Suprapubic skin (tissue), 4 donors: Measurements from ENCODE around the gene DIPK1A. TPM values are rescaled to one million over a fixed set of nuclear protein-coding genes. Genes with fewer than 3 reads are reported as not detected.
"Not testable (repeated sequence)": the region's sequence is repeated elsewhere in the genome, so short reads cannot be mapped to it uniquely, and the experiment has no call there.

Source experiments
- DNase-seq, 2 donors: peaks; one replicate each; pipeline ENCODE4 v3.0.0-alpha.2; 2019; ENCODE audit warnings: low spot score in 2 of 2
- H3K27ac ChIP-seq: fragments of 200-600 bp; sonication (generic); one replicate; pipeline ENCODE4 v1.5.1; 2019
- H3K27me3 ChIP-seq: fragments of 200-600 bp; sonication (generic); one replicate; pipeline ENCODE4 v1.5.1; 2019
- H3K36me3 ChIP-seq: fragments of 200-600 bp; sonication (generic); one replicate; pipeline ENCODE4 v1.5.1; 2019
- H3K4me1 ChIP-seq: fragments of 200-600 bp; sonication (generic); one replicate; pipeline ENCODE4 v1.5.1; 2019
- H3K4me3 ChIP-seq: fragments of 200-600 bp; sonication (generic); one replicate; pipeline ENCODE4 v1.5.1; 2019; ENCODE audit warnings: mild to moderate bottlenecking
- H3K9me3 ChIP-seq: fragments of 200-600 bp; sonication (generic); one replicate; pipeline ENCODE4 v1.5.1; 2019
- EP300 ChIP-seq: sonication (generic); formaldehyde crosslinking; IDR thresholded peaks from one replicate; pipeline ENCODE4 v1.6.1; 2017; ENCODE audit warnings: antibody characterized with exemption
- POLR2A ChIP-seq, 2 donors: fragments of 450-650 bp; IDR thresholded peaks; one replicate each; pipeline ENCODE4 v1.6.1; 2017; ENCODE audit warnings: antibody characterized with exemption in 2 of 2, mild to moderate bottlenecking in 2 of 2, moderate library complexity in 2 of 2
- POLR2AphosphoS5 ChIP-seq, 3 donors: sonication (generic); formaldehyde crosslinking; IDR thresholded peaks; one replicate each; pipeline ENCODE4 v1.6.1; 2017; ENCODE audit warnings: antibody characterized with exemption in 3 of 3
- WGBS: methylation state at CpG from one replicate; pipeline ENCODE4 v1.1.5; 2018; 5-methylcytosine and 5-hydroxymethylcytosine counted together
- total RNA-seq, 4 donors: library from RNA; depleted of rRNA; stranded (reverse); fragments of >200 nt; gene quantifications; one replicate each; pipeline ENCODE4 v1.1.0, GENCODE V29; 2016
- TF ChIP-seq, protein P1 (sequence below), 2 donors: fragments of 200-600 bp in 1 of 2; fragments of 450-650 bp in 1 of 2; sonication (generic) in 1 of 2; IDR thresholded peaks; one replicate each; pipeline ENCODE4 v1.5.1; 2016 to 2019; ENCODE audit warnings: antibody characterized with exemption in 2 of 2, mild to moderate bottlenecking in 1 of 2, moderate library complexity in 1 of 2

The DIPK1A gene
- total RNA-seq, 4 donors from 2014 or later, result 3.3 to 7.8 (median 5.3) TPM

- DNase-seq, result no peak
- Histone ChIP-seq H3K27me3 (no peaks in the 10 kb centered on the region), H3K36me3 (no peaks in the 10 kb centered on the region), H3K9me3 (no peaks in the 10 kb centered on the region), H3K27ac (no peak overlapping the region), H3K4me1 (no peaks in the 10 kb centered on the region), H3K4me3 (no peak overlapping the region)
- TF ChIP-seq POLR2AphosphoS5 (IDR thresholded peaks at IDR 0.05) (no peak), POLR2A (IDR thresholded peaks at IDR 0.05) (no peak), EP300 (no peak)
- TF ChIP-seq, protein P1, sequence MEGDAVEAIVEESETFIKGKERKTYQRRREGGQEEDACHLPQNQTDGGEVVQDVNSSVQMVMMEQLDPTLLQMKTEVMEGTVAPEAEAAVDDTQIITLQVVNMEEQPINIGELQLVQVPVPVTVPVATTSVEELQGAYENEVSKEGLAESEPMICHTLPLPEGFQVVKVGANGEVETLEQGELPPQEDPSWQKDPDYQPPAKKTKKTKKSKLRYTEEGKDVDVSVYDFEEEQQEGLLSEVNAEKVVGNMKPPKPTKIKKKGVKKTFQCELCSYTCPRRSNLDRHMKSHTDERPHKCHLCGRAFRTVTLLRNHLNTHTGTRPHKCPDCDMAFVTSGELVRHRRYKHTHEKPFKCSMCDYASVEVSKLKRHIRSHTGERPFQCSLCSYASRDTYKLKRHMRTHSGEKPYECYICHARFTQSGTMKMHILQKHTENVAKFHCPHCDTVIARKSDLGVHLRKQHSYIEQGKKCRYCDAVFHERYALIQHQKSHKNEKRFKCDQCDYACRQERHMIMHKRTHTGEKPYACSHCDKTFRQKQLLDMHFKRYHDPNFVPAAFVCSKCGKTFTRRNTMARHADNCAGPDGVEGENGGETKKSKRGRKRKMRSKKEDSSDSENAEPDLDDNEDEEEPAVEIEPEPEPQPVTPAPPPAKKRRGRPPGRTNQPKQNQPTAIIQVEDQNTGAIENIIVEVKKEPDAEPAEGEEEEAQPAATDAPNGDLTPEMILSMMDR (IDR thresholded peaks at IDR 0.05), result no peak
These were observed 23.8 kb upstream of the DIPK1A start for GRCh38 chr1:92985101-92985500.

GRCh38 chr1:92980732-92981647 lies 19.7 kb upstream of the DIPK1A start:
- 87% methylated on average over 8 of the region's 8 CpGs for WGBS
- Histone ChIP-seq H3K36me3 (no peaks in the 10 kb centered on the region), H3K27ac (no peak overlapping the region)

DNA sequence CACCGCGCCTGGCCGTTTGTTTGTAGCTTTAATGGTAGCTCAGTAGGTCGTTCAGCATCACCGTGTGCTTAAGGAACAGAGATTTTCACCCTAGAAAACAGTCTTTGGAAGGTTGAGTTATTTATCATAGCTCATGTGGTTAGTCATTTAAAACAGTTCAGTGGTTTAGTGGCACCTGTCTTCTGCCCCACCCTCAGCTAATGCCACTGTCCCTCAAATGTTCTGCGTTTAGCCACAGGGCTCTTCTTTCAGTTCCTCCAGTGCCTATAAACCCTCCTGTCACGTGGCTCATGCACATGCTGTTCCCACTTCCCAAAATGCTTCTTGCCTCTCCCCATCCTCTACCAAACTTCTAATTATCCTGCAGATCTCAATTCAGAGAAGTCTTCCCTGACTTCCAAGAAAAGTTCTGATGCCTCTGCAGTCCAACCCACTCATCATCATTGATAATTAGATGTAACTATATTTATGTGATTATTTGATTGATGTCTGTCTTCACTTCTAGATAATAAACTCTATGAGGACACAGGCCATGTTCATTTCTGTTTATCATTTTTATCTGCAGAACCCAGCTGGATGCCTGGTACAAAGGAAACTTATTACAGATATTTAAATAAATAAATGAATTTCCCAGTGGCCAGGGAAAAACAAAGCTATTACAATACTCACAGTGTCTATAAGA lies 14.4 kb upstream of the DIPK1A start:
- TF ChIP-seq POLR2AphosphoS5 (IDR thresholded peaks at IDR 0.05) (no peak), EP300 (no peak), POLR2A (IDR thresholded peaks at IDR 0.05) (no peak)
- TF ChIP-seq, protein P1 (IDR thresholded peaks at IDR 0.05), result no peak
- DNase-seq, result no peak
- H3K4me3 ChIP-seq, result no peak overlapping the region
- 83% methylated on average over 7 of the region's 7 CpGs for WGBS
- H3K36me3 ChIP-seq, result no peaks in the 10 kb centered on the region
- H3K27ac ChIP-seq, result no peak overlapping the region
- H3K4me1 ChIP-seq, result peaks cover 15% of the 10 kb centered on the region
- no peaks in the 10 kb centered on the region for H3K27me3 ChIP-seq
- H3K9me3 ChIP-seq, result no peaks in the 10 kb centered on the region

More at GRCh38 chr1:92980732-92981647, 19.7 kb upstream of the DIPK1A start:
- Histone ChIP-seq H3K4me3 (no peak overlapping the region), H3K27me3 (no peaks in the 10 kb centered on the region), H3K4me1 (no peaks in the 10 kb centered on the region), H3K9me3 (no peaks in the 10 kb centered on the region)
- DNase-seq, result no peak
- TF ChIP-seq EP300 (no peak), POLR2AphosphoS5 (IDR thresholded peaks at IDR 0.05) (no peak), POLR2A (IDR thresholded peaks at IDR 0.05) (no peak)
- TF ChIP-seq, protein P1 (IDR thresholded peaks at IDR 0.05), result no peak

- 94% methylated on average over 5 of the region's 5 CpGs for WGBS
- H3K9me3 ChIP-seq, H3K4me3 ChIP-seq, H3K36me3 ChIP-seq, H3K27me3 ChIP-seq, H3K27ac ChIP-seq, DNase-seq: not testable (repeated sequence)
- peaks cover 15% of the 10 kb centered on the region for H3K4me1 ChIP-seq
These were observed 12.8 kb upstream of the DIPK1A start for GRCh38 chr1:92974112-92974511.

- Histone ChIP-seq H3K4me1 (peaks cover 15% of the 10 kb centered on the region), H3K27ac (no peak overlapping the region), H3K4me3 (no peak overlapping the region), H3K36me3 (no peaks in the 10 kb centered on the region), H3K9me3 (no peaks in the 10 kb centered on the region), H3K27me3 (no peaks in the 10 kb centered on the region)
- 47% methylated on average over 6 of the region's 6 CpGs for WGBS
- TF ChIP-seq POLR2A (IDR thresholded peaks at IDR 0.05) (no peak), EP300 (no peak), POLR2AphosphoS5 (IDR thresholded peaks at IDR 0.05) (no peak)
- TF ChIP-seq, protein P1 (IDR thresholded peaks at IDR 0.05), result no peak
- DNase-seq, result no peak
These were observed 12.1 kb upstream of the DIPK1A start for GRCh38 chr1:92973203-92973897.
